Smooth muscle cell (in vitro differentiated cells): ENCODE data around the gene SULT6B1. TPM values are rescaled to one million over a fixed set of nuclear protein-coding genes. Genes with fewer than 3 reads are reported as not detected.

Experiments used
- DNase-seq: peaks from one replicate; lab custom pipeline; 2025; ENCODE audit not compliant: unreplicated experiment; lab: John Stamatoyannopoulos, UW
- H2AFZ ChIP-seq: fragments of 200-600 bp; sonication (generic); 2 replicates; pipeline ENCODE4 v1.6.0; 2016; ENCODE audit warnings: antibody characterized with exemption, low read depth, mild to moderate bottlenecking
- H3F3A ChIP-seq: fragments of 200-600 bp; sonication (generic); 2 replicates; pipeline ENCODE4 v1.6.0; 2017; ENCODE audit warnings: antibody characterized with exemption, low read depth
- H3K27ac ChIP-seq: fragments of 200-600 bp; sonication (generic); 2 replicates; pipeline ENCODE4 v1.5.1; 2016; ENCODE audit warnings: low read depth, mild to moderate bottlenecking
- H3K27me3 ChIP-seq: fragments of 200-600 bp; sonication (generic); 2 replicates; pipeline ENCODE4 v1.6.1; 2016; ENCODE audit warnings: low read depth, mild to moderate bottlenecking
- H3K36me3 ChIP-seq: fragments of 200-600 bp; sonication (generic); 2 replicates; pipeline ENCODE4 v1.5.1; 2016; ENCODE audit warnings: low read depth
- H3K4me1 ChIP-seq: fragments of 200-600 bp; sonication (generic); 2 replicates; pipeline ENCODE4 v1.5.1; 2016; ENCODE audit warnings: low read depth
- H3K4me2 ChIP-seq: fragments of 200-600 bp; sonication (generic); 2 replicates; pipeline ENCODE4 v1.6.0; 2016; ENCODE audit warnings: mild to moderate bottlenecking
- H3K4me3 ChIP-seq: fragments of 200-600 bp; sonication (generic); 2 replicates; pipeline ENCODE4 v1.5.1; 2016; ENCODE audit warnings: mild to moderate bottlenecking
- H3K79me2 ChIP-seq: fragments of 200-600 bp; sonication (generic); 2 replicates; pipeline ENCODE4 v1.6.0; 2016; ENCODE audit warnings: low read depth, mild to moderate bottlenecking
- H3K9ac ChIP-seq: fragments of 200-600 bp; sonication (generic); 2 replicates; pipeline ENCODE4 v1.6.0; 2016; ENCODE audit warnings: low read depth
- H3K9me3 ChIP-seq: fragments of 200-600 bp; sonication (generic); replicated peaks from 2 replicates; pipeline ENCODE4 v1.5.1; 2016; ENCODE audit warnings: low read depth
- H4K20me1 ChIP-seq: fragments of 200-600 bp; sonication (generic); 2 replicates; pipeline ENCODE4 v1.6.0; 2016; ENCODE audit warnings: low read depth
- CTCF ChIP-seq: fragments of 200-600 bp; sonication (generic); IDR thresholded peaks from 2 replicates; pipeline ENCODE4 v1.5.1; 2017; ENCODE audit warnings: borderline replicate concordance, mild to moderate bottlenecking, antibody characterized with exemption; ENCODE audit not compliant: insufficient read depth, poor library complexity, severe bottlenecking
- WGBS: methylation state at CpG from one replicate; pipeline ENCODE4 v1.1.7; 2016; ENCODE audit warnings: low lambda C conversion rate; 5-methylcytosine and 5-hydroxymethylcytosine counted together
- polyA plus RNA-seq: library from polyadenylated mRNA; unstranded; fragments of >200 nt; fragmentation: Nextera tagmentation; extraction: Ambion mirVana; gene quantifications from 2 replicates; pipeline ENCODE4 v1.2.1, GENCODE V29; 2016
- total RNA-seq: library from RNA; depleted of rRNA; stranded (reverse); fragments of >200 nt; gene quantifications from 2 replicates; pipeline ENCODE4 v1.2.3, GENCODE V29; 2014

SULT6B1 gene
- total and polyA plus RNA-seq, 2 experiments from 2014 or later: not detected

- Histone ChIP-seq H2AFZ (no peak overlapping the region), H3K27me3 (no peaks in the 10 kb centered on the region), H3K4me2 (no peak overlapping the region), H3K79me2 (peaks cover 49% of the 10 kb centered on the region), H3F3A (no peaks in the 10 kb centered on the region), H3K36me3 (peaks cover 14% of the 10 kb centered on the region), H3K4me1 (peaks cover 8% of the 10 kb centered on the region), H3K4me3 (no peak overlapping the region), H4K20me1 (peaks cover 6% of the 10 kb centered on the region), H3K9me3 (peaks cover 3% of the 10 kb centered on the region), H3K9ac (no peak overlapping the region), H3K27ac (no peak overlapping the region)
- TF ChIP-seq CTCF: no peak
- DNase-seq: no peak
- 98% methylated on average over 2 of the region's 2 CpGs for WGBS
Measured at GRCh38 chr2:37203708-37204107, 15.2 kb upstream of the SULT6B1 start.

- H3K4me3 ChIP-seq: no peak overlapping the region
- WGBS: 67% methylated on average over 1 of the region's 1 CpG
- peaks cover 36% of the 10 kb centered on the region for H3K79me2 ChIP-seq
- H4K20me1 ChIP-seq: no peaks in the 10 kb centered on the region
- peaks cover 13% of the 10 kb centered on the region for H3K36me3 ChIP-seq
- no peak for TF ChIP-seq CTCF
- H3K9me3 ChIP-seq: no peaks in the 10 kb centered on the region
- H3K9ac ChIP-seq: no peak overlapping the region
- peak overlapping the region; percentile 69 for H3K27ac ChIP-seq
- H3K27me3 ChIP-seq: no peaks in the 10 kb centered on the region
- H3F3A ChIP-seq: no peaks in the 10 kb centered on the region
- DNase-seq: no peak
- no peak overlapping the region for H3K4me2 ChIP-seq
- H2AFZ ChIP-seq: no peak overlapping the region
- peaks cover 8% of the 10 kb centered on the region for H3K4me1 ChIP-seq
Measured at GRCh38 chr2:37201766-37202165, 13.3 kb upstream of the SULT6B1 start.

GRCh38 chr2:37201208-37201607, 12.7 kb upstream of the SULT6B1 start:
- no peaks in the 10 kb centered on the region for H3F3A ChIP-seq
- H4K20me1 ChIP-seq: no peaks in the 10 kb centered on the region
- no peak overlapping the region for H2AFZ ChIP-seq
- no peaks in the 10 kb centered on the region for H3K9me3 ChIP-seq
- H3K4me2 ChIP-seq: no peak overlapping the region
- WGBS: 61% methylated on average over 1 of the region's 1 CpG
- H3K4me3 ChIP-seq: no peak overlapping the region
- TF ChIP-seq CTCF: no peak
- peaks cover 30% of the 10 kb centered on the region for H3K79me2 ChIP-seq
- no peak for DNase-seq
- no peak overlapping the region for H3K9ac ChIP-seq
- H3K36me3 ChIP-seq: peaks cover 8% of the 10 kb centered on the region
- H3K27ac ChIP-seq: peak overlapping the region; percentile 69
- H3K4me1 ChIP-seq: peaks cover 8% of the 10 kb centered on the region
- no peaks in the 10 kb centered on the region for H3K27me3 ChIP-seq

- no peak for DNase-seq
- H3K4me1 ChIP-seq: no peaks in the 10 kb centered on the region
- H3K36me3 ChIP-seq: peaks cover 1% of the 10 kb centered on the region
- WGBS: 71% methylated on average over 8 of the region's 8 CpGs
- H3K27ac ChIP-seq: no peak overlapping the region
- no peak overlapping the region for H3K9ac ChIP-seq
- H3K27me3 ChIP-seq: no peaks in the 10 kb centered on the region
- TF ChIP-seq CTCF: no peak
- H3K9me3 ChIP-seq: no peaks in the 10 kb centered on the region
- peaks cover 15% of the 10 kb centered on the region for H3K79me2 ChIP-seq
- H3F3A ChIP-seq: no peaks in the 10 kb centered on the region
- H3K4me2 ChIP-seq: no peak overlapping the region
- H4K20me1 ChIP-seq: no peaks in the 10 kb centered on the region
- no peak overlapping the region for H2AFZ ChIP-seq
- H3K4me3 ChIP-seq: no peak overlapping the region
Measured at GRCh38 chr2:37198681-37199065, 10.2 kb upstream of the SULT6B1 start.
